CD8-positive, alpha-beta memory T cell (primary cell): ENCODE data around the gene FOSL2. TPM values are rescaled to one million over a fixed set of nuclear protein-coding genes. Genes with fewer than 3 reads are reported as not detected.
A peak's percentile ranks its signal among the peaks of the same experiment; 100 is the strongest.

Experiments
- CTCF ChIA-PET: fragments of 350-600 bp; sonication (Branson Sonifier 250); formaldehyde crosslinking; loops from one replicate; lab custom pipeline; 2021; ENCODE audit warnings: antibody characterized with exemption; lab: Charles Lee
- POLR2A ChIA-PET: fragments of 350-600 bp; sonication (Branson Sonifier 250); formaldehyde crosslinking; loops from one replicate; lab custom pipeline; 2021; ENCODE audit warnings: antibody characterized with exemption; lab: Charles Lee
- DNase-seq, 5 donors: peaks; one replicate each; pipeline versions ENCODE4 v3.0.0 to v3.0.0-alpha.2; 2020 to 2022; ENCODE audit warnings: mixed read lengths in 1 of 5
- H3K27ac ChIP-seq: one replicate; pipeline ENCODE4 v1.7.0; 2013; ENCODE audit warnings: low read depth, mild to moderate bottlenecking, low read length, moderate library complexity
- H3K27me3 ChIP-seq: 2 replicates; pipeline ENCODE4 v1.7.0; 2013; ENCODE audit warnings: low read length, mild to moderate bottlenecking; ENCODE audit not compliant: insufficient read depth, poor library complexity, severe bottlenecking
- H3K36me3 ChIP-seq: 2 replicates; pipeline ENCODE4 v1.7.0; 2013; ENCODE audit warnings: mild to moderate bottlenecking, low read length, moderate library complexity; ENCODE audit not compliant: insufficient read depth
- H3K4me1 ChIP-seq: 2 replicates; pipeline ENCODE4 v1.7.0; 2013; ENCODE audit warnings: mild to moderate bottlenecking, low read length, moderate library complexity; ENCODE audit not compliant: insufficient read depth
- H3K4me3 ChIP-seq: 2 replicates; pipeline ENCODE4 v1.7.0; 2013; ENCODE audit warnings: mild to moderate bottlenecking, low read length
- H3K9me3 ChIP-seq: 2 replicates; pipeline ENCODE4 v1.7.0; 2013; ENCODE audit warnings: mild to moderate bottlenecking, low read length
- H3K27ac Mint-ChIP-seq, 8 donors: one replicate each; pipeline ENCODE4 v1.8.0; 2020 to 2021; ENCODE audit warnings: mixed read lengths in 8 of 8, mild to moderate bottlenecking in 6 of 8, inconsistent platforms in 3 of 8, moderate library complexity in 3 of 8
- H3K27me3 Mint-ChIP-seq, 2 donors: one replicate each; pipeline ENCODE4 v1.8.0; 2020 to 2021; ENCODE audit warnings: mixed read lengths in 2 of 2, mild to moderate bottlenecking in 1 of 2, moderate library complexity in 1 of 2
- H3K36me3 Mint-ChIP-seq, 3 donors: one replicate each; pipeline ENCODE4 v1.8.0; 2020 to 2021; ENCODE audit warnings: mixed read lengths in 3 of 3, inconsistent platforms in 1 of 3, mild to moderate bottlenecking in 1 of 3
- H3K4me1 Mint-ChIP-seq, 3 donors: one replicate each; pipeline ENCODE4 v1.8.0; 2020 to 2021; ENCODE audit warnings: mixed read lengths in 3 of 3, inconsistent platforms in 1 of 3, mild to moderate bottlenecking in 1 of 3
- H3K4me3 Mint-ChIP-seq, 7 donors: one replicate each; pipeline ENCODE4 v1.8.0; 2020 to 2021; ENCODE audit warnings: mixed read lengths in 7 of 7, mild to moderate bottlenecking in 6 of 7, moderate library complexity in 4 of 7, inconsistent platforms in 2 of 7
- H3K9me3 Mint-ChIP-seq, 5 donors: one replicate each; pipeline ENCODE4 v1.8.0; 2020 to 2022; ENCODE audit warnings: mixed read lengths in 5 of 5, mild to moderate bottlenecking in 3 of 5, moderate library complexity in 2 of 5, inconsistent platforms in 1 of 5
- polyA plus RNA-seq: library from polyadenylated mRNA; unstranded; fragments of 300-500 nt; fragmentation: Illumina TruSeq; gene quantifications from one replicate; pipeline ENCODE4 v1.2.3, GENCODE V29; 2021
- total RNA-seq, 2 experiments: library from RNA; stranded (reverse); gene quantifications; one replicate each; pipeline ENCODE4 v1.2.3, GENCODE V29; 2021

FOSL2 gene
- total and polyA plus RNA-seq, 3 experiments from 2014 or later, result 14.1 to 47.3 (median 46.2) TPM

GRCh38 chr2:28364610-28365009, 28.0 kb upstream of the FOSL2 start:
- no peak overlapping the region for H3K4me3 ChIP-seq
- no peak for DNase-seq
- H3K36me3 ChIP-seq, result no peaks in the 10 kb centered on the region
- peak overlapping the region in 2 of 7 donors; percentile 23 to 55 for H3K4me3 Mint-ChIP-seq
- no peaks in the 10 kb centered on the region for H3K9me3 Mint-ChIP-seq
- peak overlapping the region in 7 of 8 donors; percentile 63 to 94 (median 87) for H3K27ac Mint-ChIP-seq
- H3K27me3 ChIP-seq, result no peaks in the 10 kb centered on the region
- no peak overlapping the region for H3K27ac ChIP-seq
- H3K36me3 Mint-ChIP-seq, result no peaks in the 10 kb centered on the region
- no peaks in the 10 kb centered on the region for H3K27me3 Mint-ChIP-seq
- ChIA-PET POLR2A (no interaction called here), CTCF (no interaction called here)
- no peaks in the 10 kb centered on the region for H3K9me3 ChIP-seq
- H3K4me1 ChIP-seq, result peaks cover 75% of the 10 kb centered on the region
- H3K4me1 Mint-ChIP-seq, result peaks cover 73 to 80% (median 74%) of the 10 kb centered on the region in 3 donors

DNA sequence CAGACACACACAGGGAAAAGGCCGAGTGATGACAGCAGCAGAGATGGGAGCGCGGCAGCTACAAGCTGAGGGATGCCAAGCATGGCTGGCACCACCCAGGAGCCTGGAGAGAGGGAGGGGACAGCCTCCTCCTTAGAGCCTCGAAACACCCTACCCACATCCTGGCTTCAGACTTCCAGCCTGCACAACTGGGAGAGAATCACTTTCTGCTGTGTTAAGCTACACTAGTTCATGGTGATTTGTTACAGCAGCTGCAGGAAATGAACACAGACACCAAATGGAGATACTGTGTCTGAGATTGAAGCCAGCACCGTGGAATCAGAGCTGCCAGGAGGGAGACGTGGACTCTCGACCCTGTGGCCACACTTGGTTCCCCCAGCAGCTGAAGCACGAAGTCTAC, 27.5 kb upstream of the FOSL2 start:
- H3K9me3 Mint-ChIP-seq, result no peaks in the 10 kb centered on the region
- no peaks in the 10 kb centered on the region for H3K36me3 Mint-ChIP-seq
- ChIA-PET CTCF (no interaction called here), POLR2A (no interaction called here)
- H3K27ac Mint-ChIP-seq, result peak overlapping the region in 7 of 8 donors; percentile 42 to 94 (median 87)
- Histone ChIP-seq H3K4me3 (no peak overlapping the region), H3K27me3 (no peaks in the 10 kb centered on the region), H3K27ac (no peak overlapping the region), H3K9me3 (no peaks in the 10 kb centered on the region), H3K36me3 (no peaks in the 10 kb centered on the region), H3K4me1 (peaks cover 70% of the 10 kb centered on the region)
- H3K27me3 Mint-ChIP-seq, result no peaks in the 10 kb centered on the region
- no peak for DNase-seq
- H3K4me1 Mint-ChIP-seq, result peaks cover 68 to 75% (median 69%) of the 10 kb centered on the region in 3 donors
- H3K4me3 Mint-ChIP-seq, result peak overlapping the region in 6 of 7 donors; percentile 8 to 78 (median 37)

DNA sequence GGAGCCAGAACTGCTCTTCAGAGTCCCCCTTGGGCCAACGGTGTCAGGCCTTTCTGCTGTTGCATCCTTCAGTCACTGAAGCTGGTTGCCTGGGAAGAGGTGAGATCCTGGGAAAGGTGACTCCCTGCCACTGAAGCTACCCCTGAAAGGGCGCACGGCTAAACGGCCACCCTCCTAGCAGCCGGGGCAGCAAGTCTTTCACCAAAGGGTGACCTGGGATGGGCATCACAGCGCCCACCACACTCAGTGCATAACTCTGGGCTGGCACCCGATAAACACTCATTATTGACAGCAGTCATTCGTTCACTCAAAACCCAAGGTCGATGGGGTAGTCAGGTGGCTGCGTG, 26.5 kb upstream of the FOSL2 start:
- CTCF ChIA-PET, result no interaction called here
- H3K9me3 ChIP-seq, result no peaks in the 10 kb centered on the region
- Mint-ChIP-seq H3K9me3 (no peaks in the 10 kb centered on the region), H3K27ac (peak overlapping the region; percentile 78 to 98 (median 93)), H3K4me3 (peak overlapping the region; percentile 8 to 88 (median 71)), H3K36me3 (no peaks in the 10 kb centered on the region), H3K27me3 (no peaks in the 10 kb centered on the region), H3K4me1 (peaks cover 60 to 65% (median 62%) of the 10 kb centered on the region in 3 donors)
- peaks cover 60% of the 10 kb centered on the region for H3K4me1 ChIP-seq
- peak overlapping the region; percentile 55 for H3K27ac ChIP-seq
- DNase-seq, result no peak
- POLR2A ChIA-PET, result interaction anchor here (0.5 to 0.6 kb wide), 2 partner anchors 25 to 465 kb away, joined by 3 read pairs; no protein-coding TSS in a partner anchor
- H3K36me3 ChIP-seq, result no peaks in the 10 kb centered on the region
- no peaks in the 10 kb centered on the region for H3K27me3 ChIP-seq
- H3K4me3 ChIP-seq, result peak overlapping the region; percentile 15

DNA sequence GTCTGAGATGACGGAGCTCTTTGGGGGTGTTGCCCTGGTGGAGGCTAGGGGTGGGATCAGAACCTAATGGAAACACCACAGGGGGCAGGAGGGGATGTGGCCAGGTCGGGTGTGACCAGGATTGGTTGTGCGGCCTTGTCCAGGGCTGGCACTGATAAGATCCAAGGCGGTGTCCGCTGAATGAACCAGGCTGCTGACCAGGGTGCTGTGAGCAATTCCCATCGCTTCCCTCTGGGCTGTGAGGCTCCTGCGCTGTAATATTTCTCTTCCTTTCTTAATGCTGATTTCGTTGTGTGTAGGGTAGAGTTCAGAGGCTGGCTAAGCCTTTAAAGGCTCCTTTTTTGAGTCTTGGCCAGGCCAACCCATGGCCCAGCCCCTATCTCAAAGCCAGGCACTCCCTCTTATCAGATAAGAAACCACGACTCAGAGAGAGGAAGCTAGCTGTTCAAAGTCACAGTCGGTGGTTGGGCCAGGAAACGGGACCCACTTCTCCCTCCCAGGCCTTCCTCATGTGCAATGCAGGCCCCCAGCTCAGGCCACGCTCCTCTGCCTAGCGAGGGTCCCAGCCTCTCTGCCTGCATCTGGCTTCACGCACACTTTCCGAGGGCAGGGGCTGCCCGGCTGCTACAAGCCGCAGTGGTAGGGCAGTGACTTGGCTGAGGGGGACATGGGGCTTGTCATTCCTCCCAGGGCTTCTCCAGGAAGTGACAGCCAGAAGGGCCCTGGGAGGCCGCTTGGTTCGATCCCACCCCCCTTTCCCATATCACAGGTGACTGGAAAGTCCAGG, 26.0 kb upstream of the FOSL2 start:
- CTCF ChIA-PET, result no interaction called here

GRCh38 chr2:28367667-28368356, 24.8 kb upstream of the FOSL2 start:
- H3K4me3 ChIP-seq, result no peak overlapping the region
- H3K4me1 Mint-ChIP-seq, result peaks cover 50 to 52% (median 51%) of the 10 kb centered on the region in 3 donors
- H3K9me3 ChIP-seq, result no peaks in the 10 kb centered on the region
- H3K36me3 ChIP-seq, result no peaks in the 10 kb centered on the region
- no peak overlapping the region for H3K27ac ChIP-seq
- peak in 1 of 5 donors; percentile 32 for DNase-seq
- H3K36me3 Mint-ChIP-seq, result no peaks in the 10 kb centered on the region
- no peaks in the 10 kb centered on the region for H3K9me3 Mint-ChIP-seq
- H3K27me3 ChIP-seq, result no peaks in the 10 kb centered on the region
- ChIA-PET CTCF (no interaction called here), POLR2A (no interaction called here)
- peak overlapping the region in 3 of 7 donors; percentile 67 to 85 (median 71) for H3K4me3 Mint-ChIP-seq
- peaks cover 52% of the 10 kb centered on the region for H3K4me1 ChIP-seq
- H3K27ac Mint-ChIP-seq, result peak overlapping the region in 7 of 8 donors; percentile 77 to 98 (median 92)
- H3K27me3 Mint-ChIP-seq, result no peaks in the 10 kb centered on the region

More for the DNA sequence above, 26.0 kb upstream of the FOSL2 start:
- no peaks in the 10 kb centered on the region for H3K9me3 ChIP-seq
- H3K4me1 ChIP-seq, result peaks cover 56% of the 10 kb centered on the region
- no peaks in the 10 kb centered on the region for H3K9me3 Mint-ChIP-seq
- H3K27ac Mint-ChIP-seq, result peak overlapping the region; percentile 78 to 98 (median 93)
- no peaks in the 10 kb centered on the region for H3K36me3 Mint-ChIP-seq
- POLR2A ChIA-PET, result interaction anchor here (0.5 to 0.6 kb wide), 3 partner anchors 23 to 466 kb away, joined by 3 to 4 read pairs (median 3); no protein-coding TSS in a partner anchor
- H3K36me3 ChIP-seq, result no peaks in the 10 kb centered on the region
- no peaks in the 10 kb centered on the region for H3K27me3 Mint-ChIP-seq
- peak; percentile 46 to 80 (median 64) for DNase-seq
- no peaks in the 10 kb centered on the region for H3K27me3 ChIP-seq
- H3K4me3 Mint-ChIP-seq, result peak overlapping the region; percentile 1 to 88 (median 71)
- H3K4me3 ChIP-seq, result peak overlapping the region; percentile 15
- H3K4me1 Mint-ChIP-seq, result peaks cover 56 to 61% (median 58%) of the 10 kb centered on the region in 3 donors
- peak overlapping the region; percentile 55 for H3K27ac ChIP-seq

GRCh38 chr2:28368357-28368798, 24.3 kb upstream of the FOSL2 start:
- Mint-ChIP-seq H3K36me3 (no peaks in the 10 kb centered on the region), H3K4me1 (peaks cover 50 to 56% (median 50%) of the 10 kb centered on the region in 3 donors), H3K27ac (peak overlapping the region in 4 of 8 donors; percentile 26 to 80 (median 76)), H3K9me3 (no peaks in the 10 kb centered on the region), H3K4me3 (peak overlapping the region in 1 of 7 donors; percentile 44), H3K27me3 (no peaks in the 10 kb centered on the region)
- H3K36me3 ChIP-seq, result no peaks in the 10 kb centered on the region
- DNase-seq, result no peak
- no peaks in the 10 kb centered on the region for H3K27me3 ChIP-seq
- ChIA-PET POLR2A (interaction anchor here (0.6 kb wide), 1 partner anchor 114 kb away, joined by 7 read pairs; no protein-coding TSS in a partner anchor), CTCF (interaction anchor here (2.0 kb wide), 1 partner anchor 7 kb away, joined by 5 read pairs; no protein-coding TSS in a partner anchor)
- no peaks in the 10 kb centered on the region for H3K9me3 ChIP-seq
- peaks cover 47% of the 10 kb centered on the region for H3K4me1 ChIP-seq
- no peak overlapping the region for H3K4me3 ChIP-seq
- no peak overlapping the region for H3K27ac ChIP-seq

DNA sequence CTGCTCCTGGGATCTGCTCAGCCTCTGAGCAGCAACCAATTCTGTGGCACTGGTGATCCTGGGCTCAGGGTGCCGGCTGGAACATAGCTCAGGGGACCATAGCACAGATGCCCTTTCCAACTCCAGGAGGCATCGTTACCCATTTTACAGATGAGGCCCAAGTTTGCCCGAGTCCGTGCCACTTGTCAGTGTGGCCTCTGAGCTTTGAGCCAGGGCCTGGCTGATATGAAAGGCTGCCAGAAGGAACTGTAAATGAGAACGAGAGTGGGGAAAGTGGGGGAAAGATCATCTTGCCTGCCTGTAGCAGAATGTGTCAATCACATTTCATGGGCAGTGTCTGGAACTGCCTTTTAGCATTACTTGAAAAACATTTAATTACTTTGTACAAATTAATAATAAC, 23.3 kb upstream of the FOSL2 start:
- no peaks in the 10 kb centered on the region for H3K9me3 ChIP-seq
- peaks cover 37% of the 10 kb centered on the region for H3K4me1 ChIP-seq
- Mint-ChIP-seq H3K27me3 (no peaks in the 10 kb centered on the region), H3K36me3 (no peaks in the 10 kb centered on the region), H3K4me3 (no peak overlapping the region), H3K9me3 (no peaks in the 10 kb centered on the region), H3K27ac (peak overlapping the region in 3 of 8 donors; percentile 61 to 80 (median 71)), H3K4me1 (peaks cover 49 to 58% (median 51%) of the 10 kb centered on the region in 3 donors)
- H3K27me3 ChIP-seq, result no peaks in the 10 kb centered on the region
- no peaks in the 10 kb centered on the region for H3K36me3 ChIP-seq
- no peak overlapping the region for H3K4me3 ChIP-seq
- H3K27ac ChIP-seq, result no peak overlapping the region
- ChIA-PET POLR2A (no interaction called here), CTCF (interaction anchor here (2.0 kb wide), 1 partner anchor 8 kb away, joined by 5 read pairs; no protein-coding TSS in a partner anchor)
- DNase-seq, result no peak
